Choroid plexus epithelial cell (primary cell): ENCODE results near the gene GPR158.

Source experiments
- DNase-seq: peaks from one replicate; pipeline ENCODE4 v3.0.0-alpha.2; 2010; ENCODE audit warnings: low read depth
- H3K4me3 ChIP-seq: 2 replicates; pipeline ENCODE4 v1.5.1; 2011; ENCODE audit warnings: low read depth, mild to moderate bottlenecking, control low read depth, low read length, moderate library complexity
- CTCF ChIP-seq: conservative IDR thresholded peaks from 2 replicates; pipeline ENCODE4 v1.5.1; 2011; ENCODE audit warnings: low read depth, mild to moderate bottlenecking, control low read depth, inconsistent platforms, low read length, moderate library complexity

The GPR158 gene

GRCh38 chr10:25177093-25177753, 2.4 kb downstream of the GPR158 start:
- DNase-seq = no peak
- no peak overlapping the region for H3K4me3 ChIP-seq

GRCh38 chr10:25177754-25178135, 2.9 kb downstream of the GPR158 start:
- no peak for TF ChIP-seq CTCF
- no peak overlapping the region for H3K4me3 ChIP-seq
- DNase-seq = no peak

More at GRCh38 chr10:25177093-25177753, 2.4 kb downstream of the GPR158 start:
- TF ChIP-seq CTCF = no peak

- H3K4me3 ChIP-seq = no peak overlapping the region
- DNase-seq = no peak
- TF ChIP-seq CTCF = no peak
Measured at GRCh38 chr10:25178411-25178810, 3.6 kb downstream of the GPR158 start.

- TF ChIP-seq CTCF = no peak
- no peak for DNase-seq
- no peak overlapping the region for H3K4me3 ChIP-seq
Measured at GRCh38 chr10:25180801-25181200, 6.0 kb downstream of the GPR158 start.

DNA sequence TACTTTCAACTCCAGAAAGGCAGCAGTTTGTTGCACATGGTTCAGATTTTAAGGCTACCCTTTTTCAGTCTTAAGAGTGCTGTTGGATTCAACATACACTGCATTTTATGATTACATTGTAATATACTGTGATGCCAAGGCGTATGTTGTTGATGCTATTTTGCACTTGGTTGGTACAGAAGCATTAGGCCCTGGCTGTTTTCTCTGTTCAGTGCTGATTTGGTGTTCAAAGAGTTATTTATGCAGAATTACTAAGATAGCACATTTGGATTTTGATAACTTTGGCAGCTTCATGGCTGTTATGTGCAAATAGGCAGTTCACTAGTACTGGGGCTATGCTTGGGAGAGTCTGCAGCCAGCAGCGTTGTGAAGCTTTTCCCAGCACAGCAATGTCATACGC, 7.8 kb downstream of the GPR158 start:
- no peak for TF ChIP-seq CTCF
- H3K4me3 ChIP-seq = no peak overlapping the region
- DNase-seq = no peak

GRCh38 chr10:25191162-25191895, 16.5 kb downstream of the GPR158 start:
- no peak for TF ChIP-seq CTCF
- no peak overlapping the region for H3K4me3 ChIP-seq
- no peak for DNase-seq

GRCh38 chr10:25198151-25198550, 23.4 kb downstream of the GPR158 start:
- no peak for DNase-seq
- TF ChIP-seq CTCF = no peak
- no peak overlapping the region for H3K4me3 ChIP-seq
